Stomach (tissue), 4 donors: Measurements from ENCODE around the gene PLEKHA6.
"Not testable (repeated sequence)": the region's sequence is repeated elsewhere in the genome, so short reads cannot be mapped to it uniquely, and the experiment has no call there.

Experiments used
- CTCF ChIP-seq, 7 experiments: fragments of 450-650 bp in 4 of 7; fragments of 200-600 bp in 3 of 7; sonication (generic) in 3 of 7; IDR thresholded peaks; one replicate each; pipeline ENCODE4 v1.5.1; 2016 to 2019; ENCODE audit warnings: antibody characterized with exemption in 7 of 7, control low read depth in 2 of 7, mild to moderate bottlenecking in 1 of 7
- POLR2A ChIP-seq, 4 donors: fragments of 450-650 bp; IDR thresholded peaks; one replicate each; pipeline ENCODE4 v1.6.1; 2016; ENCODE audit warnings: antibody characterized with exemption in 4 of 4, control low read depth in 2 of 4, mild to moderate bottlenecking in 1 of 4, moderate library complexity in 1 of 4
- POLR2AphosphoS5 ChIP-seq, 3 donors: sonication (generic); formaldehyde crosslinking; IDR thresholded peaks; one replicate each; pipeline ENCODE4 v1.6.1; 2016; ENCODE audit warnings: antibody characterized with exemption in 3 of 3

DNA sequence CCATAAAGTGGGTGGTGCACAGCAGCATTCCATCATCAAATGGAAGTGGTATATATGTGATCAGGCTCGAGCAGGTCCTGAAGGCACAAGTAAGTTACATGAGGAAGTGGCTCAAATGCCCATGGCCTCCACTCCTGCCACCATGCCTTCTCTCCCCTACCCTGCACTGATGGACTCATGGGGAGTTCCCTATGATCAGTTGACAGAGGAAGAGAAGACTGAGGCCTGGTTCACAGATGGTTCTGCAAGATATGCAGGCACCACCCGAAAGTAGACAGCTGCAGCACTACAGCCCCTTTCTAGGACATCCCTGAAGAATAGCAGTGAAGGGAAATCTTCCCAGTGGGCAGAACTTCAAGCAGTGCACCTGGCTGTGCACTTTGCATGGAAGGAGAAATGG, 121.2 kb downstream of the PLEKHA6 start:
- TF ChIP-seq CTCF, POLR2A, POLR2AphosphoS5 (IDR thresholded peaks at IDR 0.05): not testable (repeated sequence)
